ENCODE measurements around the gene PPARD.

GRCh38 chr6:35295036-35295435, 47.3 kb upstream of the PPARD start:
- no peak for TF ChIP-seq REST (IDR thresholded peaks at IDR 0.05)
- no peak for TF ChIP-seq HDAC2 (IDR thresholded peaks at IDR 0.05)
- no peak for TF ChIP-seq RCOR1 (IDR thresholded peaks at IDR 0.05; ENCODE audit: low read depth, low read length)
- TF ChIP-seq TFCP2L1 (CRISPR knock-in tag; IDR thresholded peaks at IDR 0.05) = no peak
- TF ChIP-seq CTCF (IDR thresholded peaks at IDR 0.05) = no peak
- TF ChIP-seq POLR2A (IDR thresholded peaks at IDR 0.05; ENCODE audit: low read length) = no peak
- no peak for TF ChIP-seq RAD21 (conservative IDR thresholded peaks at IDR 0.05 in 1 of 2, IDR thresholded peaks at IDR 0.05 in 1 of 2)
- no peak for TF ChIP-seq RFX5 (IDR thresholded peaks at IDR 0.05)
- no peak for TF ChIP-seq BHLHE40 (IDR thresholded peaks at IDR 0.05; ENCODE audit: low read depth, low read length)
- no peak for TF ChIP-seq MAX (IDR thresholded peaks at IDR 0.05)
- TF ChIP-seq SREBF2 (IDR thresholded peaks at IDR 0.05) = no peak
- no peak for TF ChIP-seq CEBPB (IDR thresholded peaks at IDR 0.05)
- TF ChIP-seq GATA3 (IDR thresholded peaks at IDR 0.05; ENCODE audit: borderline replicate concordance) = no peak
- TF ChIP-seq RNF2 (IDR thresholded peaks at IDR 0.05; ENCODE audit: borderline replicate concordance, low read depth) = no peak
